NCI-H748 (cell line): ENCODE data around the gene SLC9B1.
"Not testable (repeated sequence)": the region's sequence is repeated elsewhere in the genome, so short reads cannot be mapped to it uniquely, and the experiment has no call there.

Experiments
- DNase-seq: peaks from one replicate; lab custom pipeline; 2025; ENCODE audit not compliant: unreplicated experiment; lab: John Stamatoyannopoulos, UW

The SLC9B1 gene

DNA sequence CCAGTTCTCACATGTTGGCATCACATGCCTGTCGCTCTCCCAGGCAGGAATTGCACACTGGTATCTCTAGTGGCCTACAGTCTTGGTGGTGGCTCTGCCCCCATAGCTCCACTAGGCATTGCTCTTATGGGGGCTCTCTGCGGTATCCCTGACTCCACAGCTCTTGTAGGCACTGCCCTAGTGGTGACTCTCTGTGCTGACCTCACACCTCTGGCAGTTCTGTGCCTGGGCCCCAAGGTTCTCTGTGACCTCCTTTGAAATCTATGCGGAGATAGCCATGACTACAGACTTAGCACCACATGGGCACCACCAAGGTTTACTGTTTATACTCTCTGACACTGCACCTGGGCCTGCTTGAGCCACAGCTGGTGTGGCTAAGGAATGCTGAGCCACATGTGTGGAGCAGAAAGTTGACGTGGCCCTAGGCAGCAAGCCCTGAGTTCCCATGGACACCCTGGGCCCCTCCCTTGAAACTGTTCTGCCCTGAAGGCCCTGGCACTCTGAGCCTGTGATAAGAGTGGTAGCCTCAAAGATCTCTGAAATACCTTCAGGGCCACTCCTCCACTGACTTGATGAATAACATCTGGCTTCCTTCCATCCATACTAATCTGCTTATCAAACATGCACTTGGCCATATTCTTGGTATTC lies 8.0 kb downstream of the SLC9B1 start:
- DNase-seq: no peak

DNA sequence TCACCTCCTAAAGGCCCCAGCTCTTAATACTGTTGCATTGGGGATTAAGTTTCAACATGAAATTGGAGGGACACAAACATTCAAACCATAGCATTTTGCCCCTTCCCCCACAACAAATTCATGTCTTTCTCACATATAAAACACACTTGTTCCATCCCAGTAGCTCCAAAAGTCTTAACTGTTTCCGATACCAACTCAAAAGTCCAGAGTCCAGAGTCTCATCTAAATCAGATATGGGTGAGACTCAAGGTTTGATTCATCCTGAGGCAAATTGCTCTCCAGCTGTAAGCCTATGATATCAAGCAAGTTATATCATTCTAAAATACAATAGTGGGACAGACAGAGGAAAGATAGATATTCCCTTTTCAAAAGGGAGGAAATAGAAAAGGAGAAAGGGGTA lies 8.7 kb downstream of the SLC9B1 start:
- DNase-seq: no peak

DNA sequence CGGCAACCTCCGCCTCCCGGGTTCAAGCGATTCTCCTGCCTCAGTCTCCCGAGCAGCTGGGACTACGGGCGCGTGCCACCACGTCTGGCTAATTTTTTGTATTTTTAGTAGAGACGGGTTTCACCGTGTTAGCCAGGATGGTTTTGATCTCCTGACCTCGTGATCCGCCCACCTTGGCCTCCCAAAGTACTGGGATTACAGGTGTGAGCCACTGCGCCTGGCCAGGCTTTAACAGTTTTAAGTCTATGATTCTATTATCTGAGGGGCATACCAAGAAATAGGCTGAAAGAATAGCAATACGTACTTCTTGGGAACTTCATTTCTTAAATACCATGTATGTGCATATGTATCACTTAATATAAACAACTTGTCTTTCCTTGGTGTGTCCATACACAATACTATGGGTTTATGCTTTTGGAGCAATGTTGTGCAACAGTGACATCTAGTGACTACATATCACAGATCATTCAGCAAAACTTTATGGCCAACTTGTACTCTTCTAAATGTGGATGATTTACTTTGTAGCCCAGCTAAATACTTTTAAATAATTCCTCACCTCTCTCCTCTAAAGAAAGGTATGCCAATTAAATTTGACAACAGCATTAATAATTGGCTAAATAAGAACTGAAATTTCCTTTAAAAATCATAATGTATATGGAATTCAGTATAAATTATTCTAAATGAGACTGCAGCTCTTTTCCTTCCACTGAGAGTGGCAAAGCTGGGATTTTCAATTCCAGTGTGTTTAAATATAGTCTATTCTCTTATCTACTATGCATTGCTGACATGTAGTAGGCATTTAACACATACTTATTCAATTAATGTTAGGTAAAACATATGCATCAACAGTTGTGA lies 10.4 kb downstream of the SLC9B1 start:
- peak; percentile 55 for DNase-seq

DNA sequence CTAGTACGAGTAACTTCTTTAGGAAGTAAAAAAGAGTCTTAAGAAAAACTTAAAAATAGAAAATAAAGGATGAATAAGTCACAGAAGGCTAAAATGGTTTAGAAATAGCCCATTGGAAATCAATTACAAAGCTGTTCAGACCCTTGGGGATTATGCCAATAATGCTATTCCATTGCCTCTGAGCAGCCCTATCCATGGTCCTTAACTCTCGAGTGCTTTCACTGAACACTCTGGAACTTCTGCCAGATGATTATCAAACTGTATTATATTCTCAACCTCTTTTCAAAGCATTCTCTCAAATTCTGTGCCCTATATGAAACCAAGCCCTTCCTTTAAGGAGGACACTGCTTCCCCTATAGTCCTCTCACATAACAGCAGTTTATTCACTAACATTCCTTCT lies 17.0 kb downstream of the SLC9B1 start:
- DNase-seq: no peak

DNA sequence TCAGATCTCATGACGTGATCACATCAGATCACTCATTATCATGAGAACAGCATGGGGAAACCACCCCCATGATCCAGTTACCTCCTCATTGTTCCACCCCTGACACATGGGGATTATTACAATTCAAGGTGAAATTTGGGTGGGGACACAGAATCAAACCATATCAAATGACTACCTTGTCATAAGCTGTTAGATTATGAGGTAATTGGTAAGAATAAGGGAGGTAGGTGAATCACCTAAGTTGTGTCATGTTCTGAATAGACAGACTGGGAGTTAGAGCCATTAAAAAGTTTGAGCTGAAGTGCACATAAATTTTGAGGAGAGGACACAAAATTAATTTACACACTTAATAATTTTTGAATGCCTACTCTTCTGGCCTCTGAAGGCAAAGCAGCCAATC lies 24.7 kb downstream of the SLC9B1 start:
- DNase-seq: no peak

DNA sequence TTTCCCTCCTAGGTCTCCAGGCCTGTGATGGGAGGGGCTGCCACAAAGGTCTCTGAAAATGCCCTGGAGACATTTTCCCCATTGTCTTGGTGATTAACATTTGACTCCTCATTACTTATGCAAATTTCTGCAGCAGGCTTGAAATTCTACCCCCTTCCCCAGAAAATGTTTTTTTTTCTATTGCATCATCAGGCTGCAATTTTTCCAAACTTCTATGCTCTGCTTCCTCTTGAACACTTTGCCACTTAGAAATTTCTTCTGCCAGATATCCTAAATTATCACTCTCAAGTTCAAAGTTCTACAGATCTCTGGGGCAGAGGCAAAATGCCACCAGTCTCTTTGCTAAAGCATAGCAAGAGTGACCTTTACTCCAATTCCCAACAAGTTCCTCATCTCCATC lies 25.5 kb downstream of the SLC9B1 start:
- not testable (repeated sequence) for DNase-seq

DNA sequence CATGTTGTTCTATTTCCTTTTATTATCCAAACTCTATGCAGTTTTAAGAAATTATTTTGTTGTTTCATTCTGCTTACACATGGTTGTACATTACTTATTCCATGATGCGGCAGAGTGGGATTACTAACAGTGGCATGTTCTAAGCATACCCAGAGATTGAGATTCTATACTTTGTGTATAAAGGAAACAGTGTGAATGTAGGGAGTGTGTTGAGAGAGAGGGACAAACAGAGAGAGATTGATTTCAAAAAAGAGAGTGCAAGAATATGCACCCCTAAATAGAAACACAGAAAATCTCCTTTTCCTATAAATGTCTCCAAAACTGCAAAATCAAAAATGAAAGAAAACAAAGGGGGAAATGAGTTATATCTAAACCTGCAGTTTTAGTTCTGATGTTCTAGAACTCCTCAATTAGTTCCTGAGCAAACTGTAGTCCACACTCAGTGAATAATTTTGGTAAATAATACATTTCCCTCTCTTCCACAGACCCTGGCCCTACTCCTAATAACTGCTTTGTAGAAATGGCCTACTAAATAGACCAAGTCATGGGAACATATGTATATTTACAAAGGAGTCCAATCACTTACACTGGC lies 31.0 kb downstream of the SLC9B1 start:
- no peak for DNase-seq

DNA sequence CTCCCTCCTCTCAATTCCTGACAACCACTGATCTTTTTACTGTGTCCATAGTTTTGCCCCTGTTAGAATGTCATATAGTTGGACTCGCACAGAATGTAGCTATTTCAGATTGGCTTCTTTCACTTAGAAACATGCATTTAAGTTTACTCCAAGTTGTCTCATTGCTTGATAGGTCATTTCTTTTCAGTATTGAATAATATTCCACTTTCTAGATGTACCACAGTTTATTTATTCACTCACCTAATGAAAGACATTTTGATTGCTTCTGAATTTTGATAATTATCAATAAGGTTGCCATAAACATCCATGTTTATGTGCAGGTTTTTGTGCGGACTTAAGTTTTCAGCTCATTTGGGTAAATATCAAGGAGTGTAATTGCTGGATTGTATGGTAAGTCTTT lies 38.5 kb downstream of the SLC9B1 start:
- DNase-seq: no peak

DNA sequence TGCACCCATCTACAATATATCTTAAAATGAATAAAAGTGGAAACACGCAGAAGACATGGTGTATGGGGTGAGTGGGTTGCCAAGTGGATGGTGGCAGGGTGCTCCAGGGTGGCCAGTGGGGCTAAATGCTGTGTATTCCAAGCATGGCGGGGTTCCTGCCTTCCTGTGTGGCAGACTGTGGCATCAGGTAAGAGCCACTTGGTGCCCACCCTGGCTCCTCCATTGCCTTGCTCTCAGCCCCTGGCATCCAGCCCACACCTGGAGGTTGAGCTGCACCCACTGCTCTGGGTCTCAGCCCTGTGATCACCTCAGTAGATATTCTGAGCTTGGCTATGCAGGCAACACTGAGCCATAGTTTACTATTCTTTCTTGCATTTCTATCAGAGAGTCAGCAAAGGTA lies 57.7 kb downstream of the SLC9B1 start:
- DNase-seq: not testable (repeated sequence)

DNA sequence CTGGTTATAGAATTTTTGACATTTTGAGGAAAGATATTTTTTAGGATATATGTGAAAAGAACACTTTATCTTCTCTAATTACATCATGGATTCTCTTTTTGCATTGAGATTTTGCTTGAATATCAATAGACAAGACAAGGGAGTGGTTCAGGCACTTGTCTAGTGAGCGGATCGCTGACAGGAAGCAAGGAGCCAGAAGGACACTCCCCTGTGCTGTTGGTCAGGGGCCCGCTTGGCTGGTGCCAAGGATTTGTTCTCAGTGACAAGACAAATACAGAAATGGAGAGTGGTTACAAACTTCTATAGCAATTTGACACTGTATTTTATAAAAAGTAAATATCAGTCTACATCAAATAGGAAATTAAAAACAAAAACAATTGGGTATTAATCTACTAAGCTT lies 60.0 kb downstream of the SLC9B1 start:
- DNase-seq: no peak

DNA sequence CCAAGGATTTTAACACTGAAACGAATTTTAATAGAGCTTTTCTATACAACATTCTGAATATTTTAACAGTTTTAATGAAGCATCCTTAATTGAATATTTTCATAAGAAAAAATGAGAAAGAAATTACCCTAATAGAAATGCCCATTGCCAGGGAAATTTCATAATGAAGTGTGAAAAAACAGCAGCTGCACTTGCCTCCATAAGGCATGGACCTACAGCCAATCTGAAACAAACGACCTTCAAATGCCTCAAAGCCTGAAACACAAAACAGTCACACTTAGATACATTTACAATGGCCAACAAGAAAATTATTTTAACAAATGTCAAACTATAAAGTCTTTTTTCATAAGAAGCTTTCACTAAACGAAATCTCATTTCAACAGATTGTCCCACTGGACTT lies 74.4 kb downstream of the SLC9B1 start:
- no peak for DNase-seq

DNA sequence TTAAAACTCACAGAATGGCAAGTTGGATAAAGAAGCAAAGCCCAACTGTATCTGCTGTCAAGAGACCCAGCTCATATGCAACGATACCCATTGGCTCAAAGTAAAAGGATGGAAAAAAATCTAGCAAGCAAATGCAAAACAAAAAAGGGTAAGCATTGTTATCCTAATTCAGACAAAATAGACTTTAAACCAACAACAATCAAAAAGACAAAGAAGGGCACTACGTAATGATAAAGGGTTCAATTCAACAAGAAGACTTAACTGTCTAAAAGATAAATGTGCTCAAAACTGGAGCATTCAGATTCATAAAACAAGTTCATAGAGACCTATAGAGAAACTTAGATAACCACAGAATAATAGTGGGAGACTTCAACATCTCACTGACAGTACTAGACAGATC lies 81.4 kb downstream of the SLC9B1 start:
- not testable (repeated sequence) for DNase-seq

DNA sequence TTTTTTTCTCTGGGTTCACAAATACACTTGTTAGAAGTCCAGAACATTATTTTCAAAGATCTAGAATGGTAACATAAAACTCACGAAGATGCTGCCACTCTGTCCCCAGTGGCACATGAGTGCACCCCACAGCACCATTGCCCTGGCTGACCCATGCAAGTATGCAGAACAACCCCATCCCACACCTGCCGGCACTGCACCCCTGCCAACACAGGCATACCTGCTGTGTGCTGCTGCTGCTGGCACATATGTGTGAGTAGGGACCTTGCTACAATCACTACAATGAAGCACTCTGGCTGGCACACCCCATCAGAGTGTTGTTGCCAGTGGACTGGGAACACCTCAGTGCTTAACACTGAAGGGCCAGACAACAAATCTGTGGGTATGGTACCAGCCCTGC lies 83.8 kb downstream of the SLC9B1 start:
- no peak for DNase-seq

DNA sequence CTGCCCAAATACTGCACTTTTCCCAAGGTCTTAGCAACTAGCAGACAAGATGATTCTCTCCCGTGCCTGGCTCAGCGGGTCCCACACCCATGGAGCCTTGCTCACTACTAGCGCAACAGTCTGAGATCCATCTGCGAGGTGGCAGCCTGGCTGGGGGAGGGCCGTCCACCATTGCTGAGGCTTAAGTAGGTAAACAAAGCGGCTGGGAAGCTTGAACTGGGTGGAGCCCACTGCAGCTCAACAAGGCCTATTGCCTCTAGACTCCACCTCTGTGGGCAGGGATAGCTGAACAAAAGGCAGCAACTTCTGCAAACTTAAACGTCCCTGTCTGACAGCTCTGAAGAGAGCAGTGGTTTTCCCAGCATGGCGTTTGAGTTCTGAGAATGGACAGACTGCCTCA lies 99.8 kb downstream of the SLC9B1 start:
- peak; percentile 13 for DNase-seq

DNA sequence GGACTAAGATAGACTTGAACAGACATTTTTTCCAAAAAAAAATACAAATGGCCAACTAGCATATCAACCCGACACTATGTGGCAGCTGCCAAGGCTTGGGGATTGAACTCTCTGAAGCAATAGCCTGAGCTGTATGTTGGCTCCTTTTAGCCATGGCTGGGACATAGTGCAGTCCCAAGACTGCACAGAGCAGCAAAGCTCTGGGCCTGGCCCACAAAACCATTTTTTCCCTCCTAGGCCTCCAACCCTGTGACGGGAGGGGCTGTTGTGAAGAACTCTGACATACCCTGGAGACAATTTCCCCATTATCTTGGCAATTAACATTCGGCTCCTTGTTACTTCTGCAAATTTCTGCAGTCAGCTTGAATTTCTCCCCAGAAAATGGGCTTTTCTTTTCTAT lies 100.6 kb downstream of the SLC9B1 start:
- no peak for DNase-seq

DNA sequence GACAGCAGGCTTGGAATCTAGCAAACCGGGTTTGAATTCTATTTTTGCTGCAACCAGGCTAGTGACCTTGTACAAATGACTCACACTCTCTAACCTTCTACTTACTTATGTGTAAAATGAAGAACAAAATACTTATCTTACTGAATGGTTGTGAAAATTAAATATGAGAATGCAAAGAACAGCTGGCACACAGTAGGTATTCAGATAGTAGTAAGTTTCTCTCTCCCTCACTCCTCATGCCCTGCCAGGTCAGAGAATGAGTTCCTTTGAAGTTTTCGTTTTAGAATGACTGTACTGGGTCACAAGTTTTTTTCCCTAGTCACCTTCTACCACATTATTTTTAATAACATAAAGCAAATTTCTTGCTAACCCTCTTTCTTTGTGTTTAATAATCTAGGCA lies 117.7 kb downstream of the SLC9B1 start:
- DNase-seq: no peak

DNA sequence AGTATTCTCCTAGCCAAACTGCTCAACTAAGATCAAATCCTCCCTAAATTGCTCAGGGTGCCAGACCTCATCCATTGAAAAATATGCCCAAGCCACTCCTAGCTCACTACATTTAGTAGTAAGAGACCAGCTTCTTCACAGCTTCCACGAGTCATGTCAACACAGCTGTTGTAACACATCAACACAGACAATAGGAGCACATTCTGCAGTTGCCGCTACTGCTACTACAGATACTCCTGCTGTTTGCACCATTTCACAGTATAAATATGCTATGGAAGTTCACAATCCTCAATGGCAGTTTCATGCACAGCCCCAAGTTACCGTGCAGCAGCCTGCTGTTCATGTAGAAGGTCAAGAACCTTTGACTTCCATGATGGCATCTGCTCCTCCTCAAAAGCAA lies 121.9 kb downstream of the SLC9B1 start:
- DNase-seq: peak; percentile 26

DNA sequence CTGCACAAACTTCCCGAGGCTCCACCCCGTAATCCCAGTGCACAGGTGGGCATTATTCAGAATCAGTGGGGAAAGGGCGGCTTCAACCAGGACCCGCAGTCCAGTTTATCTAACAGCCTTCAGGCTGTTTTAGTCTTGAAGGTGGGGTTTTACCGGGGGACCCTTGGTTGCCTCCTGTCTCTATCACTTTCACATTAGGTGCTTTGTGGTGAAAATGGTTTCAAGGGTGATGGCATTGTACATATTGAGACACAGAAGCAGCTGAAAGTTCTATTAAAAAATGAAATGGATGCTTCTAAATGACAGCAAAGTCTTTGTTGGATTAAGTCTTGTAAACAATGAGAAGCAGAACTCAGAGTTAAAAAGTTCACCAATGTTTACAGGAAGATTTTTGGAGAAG lies 123.0 kb downstream of the SLC9B1 start:
- not testable (repeated sequence) for DNase-seq

DNA sequence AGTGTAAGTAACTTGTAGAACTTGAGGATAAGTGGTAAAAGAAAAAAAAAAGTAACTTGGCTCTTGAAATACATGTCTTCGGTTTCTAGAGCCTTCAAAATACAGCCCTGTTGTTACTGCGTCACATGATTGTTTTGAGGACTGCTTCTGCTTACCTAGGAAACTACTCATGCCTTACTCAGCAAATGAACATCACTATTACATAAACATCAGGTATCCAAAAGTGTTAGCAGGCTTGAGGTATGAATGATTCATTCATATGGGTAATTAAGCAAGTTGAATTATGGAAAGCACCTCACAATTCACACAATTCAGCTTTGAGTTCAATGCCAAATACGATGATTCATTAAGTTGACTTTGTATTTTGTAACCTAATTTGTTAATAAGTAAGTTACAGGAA lies 129.6 kb downstream of the SLC9B1 start:
- DNase-seq: not testable (repeated sequence)

DNA sequence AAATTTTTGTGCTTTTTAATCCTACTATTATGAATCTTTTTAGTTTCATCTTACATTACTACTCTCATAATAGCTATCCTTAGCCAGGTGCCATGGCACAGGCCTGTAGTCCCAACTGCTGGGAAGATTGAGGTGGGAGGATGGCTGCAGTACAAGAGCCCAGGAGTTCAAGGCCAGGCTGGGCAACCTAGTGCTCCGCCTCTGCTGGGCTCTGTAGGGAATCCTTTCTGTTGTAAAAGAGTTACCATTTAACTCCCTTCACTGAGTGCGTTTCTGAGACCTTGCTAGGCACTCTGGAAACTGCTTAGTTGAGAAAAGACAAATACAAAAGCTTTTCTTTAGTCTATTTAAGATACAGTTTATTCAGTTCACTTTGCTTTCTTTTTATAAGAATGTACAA lies 130.9 kb downstream of the SLC9B1 start:
- not testable (repeated sequence) for DNase-seq

DNA sequence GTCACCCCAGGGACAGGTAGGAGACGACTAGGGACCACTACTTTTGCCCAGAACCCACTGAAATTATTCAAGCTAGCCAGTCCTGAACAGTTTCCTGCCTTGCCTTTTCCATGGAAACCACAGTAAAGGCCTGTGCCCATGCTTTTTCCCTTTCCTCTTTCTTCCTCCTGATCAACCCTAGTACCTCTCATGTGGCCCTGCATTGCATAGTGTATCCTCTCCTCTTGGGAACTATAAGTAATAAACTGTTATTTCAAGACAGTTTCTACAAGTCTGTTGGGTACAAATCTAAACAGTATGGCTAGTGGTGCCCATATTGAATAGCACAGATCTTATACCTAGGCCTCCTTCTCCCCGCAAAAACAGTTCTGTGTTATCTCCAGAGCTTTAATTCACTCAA lies 136.2 kb downstream of the SLC9B1 start:
- no peak for DNase-seq

DNA sequence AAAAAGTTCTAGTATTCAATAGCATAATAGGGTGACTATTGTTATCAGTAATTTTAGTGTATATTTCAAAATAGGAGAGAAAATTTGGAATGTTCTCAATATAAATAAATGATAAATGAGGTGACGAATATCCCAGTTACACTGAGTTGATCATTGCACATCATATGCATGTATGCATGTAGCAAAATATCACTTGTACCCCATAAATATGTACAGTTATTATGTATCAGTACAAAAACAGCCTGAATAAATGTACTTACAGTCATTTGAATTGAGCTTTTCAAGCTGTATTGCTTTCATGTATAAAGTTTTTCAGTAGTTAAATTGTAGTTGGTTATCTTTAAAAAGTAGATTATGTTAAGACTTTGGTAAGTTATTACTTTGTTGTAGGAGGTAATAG lies 138.2 kb downstream of the SLC9B1 start:
- DNase-seq: no peak
